Measurements from ENCODE around the gene SMC6.
A peak's percentile ranks its signal among the peaks of the same experiment; 100 is the strongest.

SMC6 gene

DNA sequence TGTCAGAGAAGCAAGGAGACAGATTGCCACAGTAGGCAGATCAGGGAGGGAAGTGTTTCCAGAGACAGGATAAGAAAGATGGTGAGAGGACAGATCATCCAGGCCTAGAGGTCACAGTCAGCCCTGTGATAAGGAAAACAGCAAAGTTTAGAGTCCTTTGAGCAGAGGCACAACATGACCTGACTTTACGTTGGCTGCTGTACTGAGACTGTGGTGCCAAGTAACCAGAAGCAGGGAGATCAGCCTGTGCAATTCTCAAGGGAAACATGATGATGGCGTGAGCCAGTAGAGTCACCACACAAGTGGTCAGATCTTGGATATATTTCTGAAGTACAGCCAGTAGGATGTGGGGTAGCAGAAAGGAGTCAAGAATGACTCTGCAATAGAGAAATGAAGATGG lies 43.7 kb downstream of the SMC6 start:
- DNase-seq: no peak

DNA sequence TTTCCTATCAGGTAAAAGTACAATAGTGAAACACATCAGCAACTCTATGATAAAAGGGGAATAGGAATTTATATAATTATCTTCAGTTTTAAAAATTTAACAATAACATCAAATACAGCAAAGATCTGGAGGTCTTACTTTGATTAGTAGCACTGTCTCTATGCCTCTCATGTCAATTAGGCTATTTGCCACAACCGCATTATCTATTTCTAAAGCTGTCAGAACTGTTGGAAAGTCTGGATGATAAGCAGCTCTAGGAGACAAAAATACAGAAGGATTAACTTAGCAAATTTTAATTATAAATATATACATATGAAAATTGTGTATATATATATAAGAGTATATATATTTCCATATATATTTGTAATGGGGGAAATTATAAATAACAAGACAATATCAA lies 45.1 kb downstream of the SMC6 start:
- peak; percentile 73 for DNase-seq

DNA sequence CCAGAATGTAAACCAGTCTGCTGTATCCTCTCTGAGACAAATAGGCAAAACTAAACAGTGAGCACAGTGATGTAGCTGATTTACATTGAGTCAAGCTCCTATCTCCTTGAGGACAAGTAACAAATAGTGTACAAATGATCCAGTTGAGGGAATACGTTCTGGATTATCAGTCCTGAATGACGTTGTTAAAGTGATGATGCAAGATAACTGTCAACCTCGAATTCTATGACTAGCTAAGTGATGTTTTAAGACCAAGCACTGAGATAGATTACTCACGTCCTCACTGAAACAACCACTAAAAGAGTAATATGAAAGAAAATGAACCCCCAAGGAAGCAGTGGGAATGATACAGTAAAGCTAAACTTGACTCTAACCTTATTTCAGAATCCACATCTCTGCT lies 46.8 kb downstream of the SMC6 start:
- no peak for DNase-seq

DNA sequence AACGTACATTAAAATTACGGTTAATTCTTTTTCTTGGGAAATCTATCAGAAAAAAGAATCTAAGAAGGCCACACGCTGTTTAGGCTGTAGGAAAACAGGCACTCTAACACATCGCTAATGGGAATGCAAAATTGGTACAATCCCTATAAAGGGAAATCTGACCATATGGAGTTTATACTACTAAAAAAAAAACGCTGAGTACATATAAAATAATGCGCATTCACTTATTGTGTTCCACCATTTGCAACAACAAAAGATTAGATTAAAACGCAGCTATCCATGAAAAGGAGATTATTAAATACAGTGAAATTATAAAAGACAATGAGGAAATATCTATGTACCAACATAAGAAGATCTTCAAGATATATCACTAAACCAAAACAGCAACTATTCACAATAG lies 62.8 kb downstream of the SMC6 start:
- no peak for DNase-seq

DNA sequence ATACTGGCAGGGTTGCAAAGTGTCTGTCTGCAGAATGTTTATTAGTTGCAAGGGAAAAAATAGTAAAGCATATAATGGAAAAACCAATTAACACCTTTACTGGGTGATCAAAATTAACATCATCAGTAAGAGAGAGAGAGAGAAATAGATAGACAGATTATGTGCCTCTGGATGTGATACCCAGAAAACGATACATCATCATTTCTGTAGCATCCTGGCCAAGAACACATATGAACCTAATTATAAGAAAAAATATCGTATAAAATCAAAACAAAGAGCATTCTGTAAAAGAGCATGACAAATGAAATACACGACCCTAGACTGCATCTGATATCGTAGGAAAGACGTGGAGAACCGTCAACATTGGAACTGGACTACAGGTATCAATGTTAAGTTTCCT lies 64.6 kb downstream of the SMC6 start:
- DNase-seq: no peak

DNA sequence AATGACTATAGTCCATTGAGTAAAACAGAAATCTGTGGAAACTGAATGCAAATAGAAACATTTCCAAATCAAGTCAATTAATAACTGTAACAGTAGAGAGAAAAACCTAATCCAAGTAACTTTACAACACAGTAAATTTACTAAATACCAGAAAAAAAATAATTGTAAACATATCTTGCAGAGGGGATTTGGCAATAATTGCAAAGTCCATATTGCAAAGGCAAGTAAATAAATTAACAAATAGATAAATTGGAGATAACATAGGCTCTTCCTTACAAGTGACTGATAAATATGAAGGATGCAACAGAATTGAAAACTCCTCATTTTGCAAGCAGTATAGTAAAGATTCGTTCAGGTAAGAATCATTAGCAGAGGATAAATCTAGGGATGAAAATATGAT lies 65.0 kb downstream of the SMC6 start:
- DNase-seq: no peak

DNA sequence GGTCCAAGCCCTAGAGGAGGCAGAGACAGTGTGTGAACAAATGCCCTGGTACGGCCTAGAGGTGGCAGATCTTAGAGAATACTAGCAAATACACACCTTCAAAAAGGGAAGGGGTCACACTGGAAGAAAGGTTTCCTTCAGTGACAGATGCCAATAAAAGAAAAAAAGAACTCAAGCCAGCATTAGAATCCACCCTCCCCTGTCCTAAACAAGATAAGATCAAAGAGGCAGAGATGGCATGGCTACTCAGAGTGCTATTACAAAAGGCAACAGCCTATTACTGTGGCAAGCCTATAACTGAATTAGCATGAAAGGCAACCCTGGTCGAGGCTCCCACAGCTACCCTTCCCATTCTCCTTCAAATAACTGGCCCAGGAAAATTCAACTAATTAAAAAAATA lies 69.6 kb downstream of the SMC6 start:
- DNase-seq: no peak

DNA sequence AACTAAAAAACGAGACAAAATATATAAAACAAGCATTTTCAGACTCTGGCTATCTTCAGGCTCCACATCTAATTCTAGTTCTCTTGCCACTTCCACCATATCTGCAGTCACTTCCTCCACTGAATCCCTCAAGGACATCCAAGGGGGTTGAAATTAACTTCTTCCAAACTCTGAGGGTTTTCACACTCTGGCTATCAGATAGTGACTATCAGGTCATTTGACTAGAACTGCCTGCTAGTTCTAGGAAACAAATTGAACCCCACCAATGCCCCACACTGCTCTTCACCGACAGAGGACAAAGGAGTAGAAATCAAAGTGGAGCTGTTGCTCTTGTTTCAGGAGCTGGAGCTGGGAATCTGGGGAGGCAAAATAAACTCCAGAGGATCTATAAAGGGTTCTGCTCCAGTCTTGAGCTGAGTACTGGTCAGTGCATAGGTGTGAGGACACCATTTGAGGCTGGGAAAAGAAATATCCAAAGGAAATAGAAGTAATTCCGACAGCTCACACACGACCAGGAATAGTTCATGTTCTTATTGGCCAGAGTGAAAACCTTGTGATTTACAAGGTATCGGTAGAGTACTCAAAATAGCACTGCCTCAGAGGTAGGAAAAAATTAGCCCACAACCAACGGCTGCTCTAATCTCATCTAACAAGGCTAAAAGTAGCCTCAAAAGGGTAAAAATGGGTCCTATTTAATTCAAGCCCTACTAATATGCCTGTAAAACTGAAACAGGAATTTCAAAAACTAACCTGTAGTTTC lies 71.3 kb downstream of the SMC6 start:
- DNase-seq: no peak

DNA sequence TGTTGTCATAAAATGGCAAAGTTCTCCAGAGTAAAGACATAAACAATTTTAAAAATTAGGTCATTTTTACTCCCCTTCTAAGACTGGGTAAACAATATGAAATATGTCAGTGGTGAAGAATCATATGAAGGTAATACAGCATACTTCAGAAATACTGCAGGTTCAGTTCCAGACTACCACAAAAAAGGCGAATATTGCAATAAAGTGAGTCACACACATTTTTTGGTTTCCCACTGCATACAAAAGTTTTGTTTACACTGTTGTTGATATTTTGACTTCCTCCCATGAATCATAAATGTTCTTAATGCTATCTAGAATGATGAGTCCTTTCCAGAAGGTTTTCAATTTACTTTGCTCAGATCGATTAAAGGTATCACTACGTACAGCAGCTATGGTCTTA lies 73.5 kb downstream of the SMC6 start:
- DNase-seq: no peak

DNA sequence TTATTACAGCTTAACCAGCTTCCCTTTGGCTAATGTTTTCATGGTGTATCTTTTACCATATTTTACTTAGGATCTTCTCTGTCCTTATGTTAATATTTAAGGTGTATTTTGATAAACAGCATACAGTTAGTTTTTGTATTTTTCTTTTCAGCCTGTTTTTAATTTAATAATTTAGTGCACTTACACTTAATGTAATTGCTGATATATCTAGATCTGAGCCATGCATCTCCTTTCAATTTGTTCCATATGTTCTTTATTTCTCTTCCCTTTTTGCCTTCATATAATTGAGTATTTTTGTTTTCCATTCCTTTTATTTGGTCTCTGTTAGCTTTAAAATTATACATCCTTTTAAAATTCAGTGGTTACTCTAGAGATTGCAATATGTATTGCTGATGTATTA lies 78.8 kb downstream of the SMC6 start:
- DNase-seq: no peak

DNA sequence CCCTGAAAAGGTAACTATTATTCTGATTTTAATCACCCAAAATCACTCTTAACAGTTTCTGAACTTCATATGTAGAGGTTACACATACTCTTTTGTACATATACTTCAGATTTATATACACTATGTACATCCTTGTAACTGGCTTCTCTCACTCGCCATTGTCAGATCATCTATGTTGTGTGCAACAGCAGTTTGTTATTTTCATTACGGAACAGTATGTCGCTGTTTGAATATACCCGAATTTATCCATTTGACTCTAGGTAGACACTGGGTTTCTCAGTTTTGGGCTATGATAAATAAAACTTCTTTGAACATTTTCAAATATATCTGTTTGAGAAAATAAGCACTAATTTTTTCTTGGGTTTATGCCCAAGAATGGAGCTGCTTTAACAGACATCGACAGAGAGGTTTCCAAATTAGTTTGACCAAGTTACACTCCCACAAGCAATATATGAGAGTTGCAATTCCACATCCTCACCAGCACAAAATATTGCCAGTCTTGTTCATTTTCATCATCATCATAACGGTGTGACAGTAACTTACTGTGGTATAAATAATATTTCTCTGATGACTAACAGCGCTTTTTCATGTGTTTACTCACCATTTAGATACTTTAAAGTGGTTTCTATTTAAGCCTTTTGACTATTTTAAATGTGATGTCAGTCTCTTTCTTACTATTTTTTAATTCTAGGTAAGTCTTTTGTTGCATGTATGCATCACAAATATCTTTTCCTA lies 80.9 kb downstream of the SMC6 start:
- DNase-seq: no peak

DNA sequence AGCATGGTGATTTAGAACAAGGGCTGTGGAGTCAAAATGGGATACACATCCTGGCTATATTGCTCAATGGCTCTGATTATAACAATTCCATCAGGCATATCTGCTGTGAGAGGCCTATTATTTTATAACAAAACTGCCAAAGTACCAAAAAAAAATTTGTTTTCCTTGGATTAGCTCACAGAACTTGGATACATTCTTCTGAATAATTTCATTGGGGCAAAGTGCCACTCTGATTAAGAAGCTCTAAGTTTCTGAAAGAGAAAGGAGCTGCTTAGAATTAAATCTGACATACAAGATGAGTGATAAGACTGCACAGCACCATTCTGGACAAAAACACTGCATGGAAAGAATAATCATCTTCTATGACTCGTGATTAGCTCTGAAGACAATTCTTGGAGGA lies 85.7 kb downstream of the SMC6 start:
- no peak for DNase-seq

DNA sequence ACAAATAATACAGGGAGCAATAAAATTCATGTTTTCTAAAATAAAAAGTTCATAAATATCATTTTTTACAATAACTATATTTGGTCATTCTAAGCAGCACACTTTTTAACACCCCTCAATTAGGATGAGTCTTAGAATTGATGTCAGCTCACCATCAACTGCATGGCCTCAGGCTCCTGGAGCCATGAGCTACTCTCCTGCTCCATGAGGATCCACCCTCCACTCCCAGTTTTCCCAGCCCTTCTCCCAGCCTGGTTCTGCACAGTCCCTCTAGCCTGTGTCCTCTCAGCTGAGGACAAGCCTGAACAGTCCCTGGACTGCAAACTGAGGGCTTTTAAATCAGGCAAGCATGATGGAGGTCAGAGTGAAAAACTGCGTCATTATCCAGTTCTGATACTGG lies 89.1 kb downstream of the SMC6 start:
- DNase-seq: no peak

DNA sequence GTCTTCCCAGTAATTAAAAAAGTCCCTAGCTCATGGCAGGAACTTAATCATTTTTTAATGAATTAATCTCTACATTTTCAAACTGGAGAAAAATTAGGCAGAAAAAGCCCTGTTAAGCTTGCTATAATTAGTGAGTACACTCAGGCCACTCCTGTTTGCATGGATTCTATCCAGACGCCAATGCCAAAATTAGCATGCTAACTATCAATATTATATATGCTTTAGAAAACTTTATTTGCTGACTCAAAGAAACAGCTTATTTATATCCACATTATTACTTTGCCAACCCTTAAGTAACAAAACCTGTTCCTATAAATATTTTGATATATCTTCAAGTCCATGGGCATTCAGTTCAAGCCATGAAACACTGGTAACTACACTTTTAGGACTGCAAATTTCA lies 90.9 kb downstream of the SMC6 start:
- no peak for DNase-seq

DNA sequence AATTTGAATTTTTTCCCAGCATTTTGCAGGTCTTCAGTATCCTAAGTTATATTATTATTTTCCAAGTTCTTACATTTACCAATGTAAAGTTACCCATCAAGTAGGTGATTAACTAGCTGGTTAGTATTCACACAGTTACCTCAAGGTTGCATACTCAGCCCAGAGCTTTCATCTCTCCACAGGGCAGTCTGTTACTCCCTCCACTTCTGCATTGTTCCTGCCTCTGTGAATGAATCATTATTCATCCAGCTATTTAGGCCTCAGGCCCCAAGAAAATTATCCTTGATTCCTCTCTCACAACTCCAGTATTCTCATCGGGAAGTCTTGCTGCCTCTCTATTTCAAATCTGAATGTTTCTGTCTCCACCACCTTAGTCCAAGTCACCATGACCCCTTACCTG lies 92.2 kb downstream of the SMC6 start:
- no peak for DNase-seq

DNA sequence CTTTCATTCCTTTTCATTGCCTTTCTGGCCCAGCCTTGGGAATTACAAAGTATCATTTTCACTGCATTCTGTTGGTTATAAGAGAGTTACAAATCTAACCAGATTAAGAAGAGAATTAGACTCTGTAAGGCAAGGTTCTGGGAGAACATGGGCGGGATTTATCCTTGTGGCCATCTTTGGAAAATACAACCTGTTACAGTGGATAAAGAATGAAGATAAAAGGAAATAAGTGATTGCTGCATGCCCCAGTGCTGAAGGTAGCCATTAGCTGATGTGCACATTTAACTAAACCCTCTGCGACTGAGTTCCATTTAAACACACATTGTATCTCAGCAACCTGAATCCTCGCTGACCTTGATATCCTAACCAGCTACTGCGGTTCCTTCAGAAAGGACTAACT lies 93.4 kb downstream of the SMC6 start:
- DNase-seq: no peak

DNA sequence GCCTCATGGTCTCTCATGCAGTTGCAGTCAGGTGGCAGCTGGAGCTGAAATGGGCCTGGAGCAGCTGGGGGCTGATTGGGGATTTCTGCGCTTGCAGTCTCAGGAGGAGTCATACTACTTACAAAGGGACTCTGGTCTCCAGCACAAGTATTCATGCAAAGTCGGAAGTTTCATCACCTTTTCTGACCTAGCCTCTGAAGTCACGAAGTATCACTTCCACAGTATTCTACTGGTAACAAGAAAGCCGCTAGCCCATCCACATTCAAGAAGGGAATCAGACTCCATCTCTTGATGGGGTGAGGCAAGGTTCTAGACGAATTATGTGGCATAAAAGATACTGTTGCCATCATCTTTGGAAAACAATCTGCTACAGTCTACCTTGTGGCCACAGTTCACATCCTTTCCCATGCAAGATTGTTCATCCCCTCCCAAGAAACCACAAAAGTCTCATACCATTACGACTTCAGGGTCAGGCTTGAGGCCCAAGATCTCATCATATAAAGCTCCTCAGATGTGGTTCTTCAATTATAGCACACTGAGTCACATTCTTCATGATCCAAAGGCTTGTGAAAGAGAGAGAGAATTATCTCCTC lies 95.3 kb downstream of the SMC6 start:
- no peak for DNase-seq

DNA sequence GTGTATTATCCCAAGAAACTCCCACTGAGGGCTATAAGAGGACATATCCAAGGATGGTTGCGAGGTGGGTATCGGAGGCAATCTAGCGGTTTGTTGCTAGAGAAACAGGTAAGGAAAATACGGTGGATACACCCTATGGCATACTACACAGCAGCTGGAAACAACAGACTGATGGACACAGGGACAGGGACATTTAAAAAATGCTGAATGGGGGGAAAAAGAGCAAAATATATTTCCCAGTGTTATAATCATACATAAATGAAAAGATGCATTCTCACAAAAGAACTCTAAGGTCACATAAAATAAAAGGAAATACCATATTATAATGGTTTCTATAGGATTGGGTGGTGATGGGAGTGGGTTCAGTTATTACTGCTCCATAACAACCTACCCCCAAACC lies 95.9 kb downstream of the SMC6 start:
- DNase-seq: no peak

DNA sequence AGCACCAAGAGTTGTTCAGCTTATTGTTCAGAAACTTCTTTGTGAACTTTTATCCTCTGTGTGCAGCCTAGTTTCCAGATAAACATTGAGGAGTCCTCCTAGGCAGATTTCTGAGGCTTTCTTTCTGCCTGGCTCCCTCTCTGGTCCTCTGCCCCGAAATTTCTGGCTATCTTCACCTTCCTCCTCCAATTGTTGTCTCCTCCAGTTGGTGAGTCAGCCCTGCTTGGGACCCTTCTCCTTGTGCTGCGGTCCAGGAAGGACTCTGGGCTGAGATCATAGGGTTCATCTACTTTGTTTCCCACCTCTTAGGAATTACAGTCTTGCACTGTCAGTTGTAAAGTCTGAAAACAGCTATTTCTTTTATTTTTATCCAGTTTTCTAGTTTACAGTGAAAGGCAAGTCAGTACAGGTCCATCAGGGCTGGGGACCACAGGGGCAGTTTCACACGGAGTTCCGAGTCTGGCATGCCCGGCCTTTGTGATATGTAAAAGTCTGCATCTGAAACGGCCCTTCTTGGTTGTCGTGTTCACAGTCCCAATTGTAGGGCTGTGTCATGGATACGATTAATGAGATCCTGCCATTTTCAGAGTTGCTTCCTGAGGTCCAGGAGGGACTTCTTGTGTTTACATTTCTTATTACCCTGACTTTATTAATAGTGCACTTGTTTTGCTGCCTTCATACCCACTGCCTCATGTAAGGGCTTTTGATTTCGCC lies 100.8 kb downstream of the SMC6 start:
- no peak for DNase-seq

DNA sequence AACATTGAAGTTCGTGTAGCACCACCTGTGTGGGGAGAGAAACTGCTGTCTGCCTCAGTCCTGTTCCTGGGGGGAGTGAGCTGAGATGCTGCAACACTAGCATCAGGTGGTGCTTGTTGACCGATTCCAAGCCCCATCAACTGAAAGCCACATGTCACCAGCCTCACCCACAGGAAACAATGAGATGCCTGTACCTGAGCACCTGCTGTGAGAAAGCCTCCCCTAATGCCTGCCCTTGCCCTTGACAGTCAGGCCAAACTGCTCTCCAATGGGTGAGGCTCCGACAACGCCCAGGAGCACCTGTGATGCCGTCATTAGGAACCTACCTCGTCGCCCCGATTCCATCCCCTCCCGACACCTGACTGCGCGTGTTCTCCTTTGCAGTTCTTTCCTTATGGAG lies 104.6 kb downstream of the SMC6 start:
- no peak for DNase-seq

DNA sequence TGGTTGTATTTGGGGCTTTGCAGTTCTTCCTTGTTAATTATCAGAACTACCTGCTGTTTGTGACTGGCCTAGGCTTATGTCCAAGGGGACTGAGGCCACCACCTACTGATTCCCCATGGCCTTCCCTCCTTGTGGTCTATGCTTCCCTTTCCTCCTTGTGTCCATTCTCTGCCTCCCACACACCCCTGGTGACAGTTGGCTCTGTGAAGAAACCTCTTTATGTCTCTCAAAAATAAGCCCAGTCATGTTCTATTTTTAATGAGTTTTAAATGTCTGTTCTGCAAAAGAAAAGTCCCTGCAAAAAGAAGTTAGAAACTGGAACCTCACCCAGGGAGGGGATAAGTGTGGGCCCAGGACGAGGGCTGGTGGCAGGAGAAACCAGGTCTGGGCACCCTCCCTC lies 105.0 kb downstream of the SMC6 start:
- no peak for DNase-seq

DNA sequence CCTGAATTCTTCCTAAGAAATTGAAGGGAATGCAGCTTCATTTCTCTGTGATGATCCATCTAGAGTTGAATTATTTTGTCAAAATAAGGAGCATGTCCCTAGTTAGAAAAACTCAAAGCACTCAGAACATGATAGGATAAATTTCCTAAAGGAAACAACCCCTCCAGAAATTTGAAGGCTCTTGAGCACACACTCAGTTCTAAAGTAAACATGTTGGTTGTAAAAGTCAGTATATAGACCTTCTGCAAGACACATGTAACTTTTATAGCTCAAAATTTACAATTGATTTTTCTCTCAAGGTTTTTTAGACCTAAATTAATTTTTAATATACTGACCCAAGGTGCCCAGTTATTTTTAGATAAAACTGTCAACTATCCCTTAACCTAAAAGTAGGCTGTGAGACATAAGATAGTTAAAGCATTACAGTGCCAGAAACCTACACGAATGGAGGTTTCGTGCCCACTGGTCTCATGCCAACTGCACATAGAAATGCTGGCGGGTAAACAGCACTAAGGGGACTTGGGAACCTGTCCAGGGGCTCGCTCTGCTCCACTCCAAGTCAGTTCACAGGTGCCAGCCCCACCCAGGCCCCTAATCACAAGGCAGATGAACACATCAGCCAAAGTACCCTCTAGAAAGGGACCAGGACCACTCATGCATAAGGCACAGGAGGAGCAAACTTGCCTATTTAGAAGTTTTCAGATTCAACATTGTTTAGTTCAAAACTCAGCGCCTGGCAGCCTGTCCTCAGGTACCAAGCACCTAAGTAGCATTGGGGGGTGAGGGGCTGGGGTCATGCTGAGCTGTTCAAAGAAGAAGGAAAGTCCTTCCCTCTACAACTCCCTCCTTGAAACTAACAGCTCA lies 106.5 kb downstream of the SMC6 start:
- no peak for DNase-seq

DNA sequence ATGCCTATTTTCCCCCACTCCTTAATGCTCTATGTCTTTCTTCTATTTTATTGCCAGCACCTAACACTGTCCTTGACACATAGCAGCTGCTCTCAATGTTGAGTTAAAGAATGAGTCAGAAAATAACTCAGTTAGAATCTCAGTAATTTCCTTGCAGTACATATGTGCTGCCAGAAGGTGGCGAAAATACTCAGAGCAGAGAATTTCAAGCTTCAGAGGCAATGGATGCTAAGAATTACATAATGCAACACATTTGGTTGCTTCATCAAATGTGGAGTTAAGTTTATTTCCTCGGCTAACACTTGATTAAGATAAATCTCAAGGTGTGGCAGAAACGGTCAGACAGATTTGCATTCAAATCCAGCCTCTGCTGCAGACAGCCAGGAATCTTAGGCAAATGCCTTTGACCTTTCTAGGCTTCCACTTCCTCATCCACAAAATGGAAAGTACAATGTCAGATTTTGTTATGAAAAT lies 107.5 kb downstream of the SMC6 start:
- DNase-seq: peak; percentile 60

Data from hematopoietic multipotent progenitor cell treated with erythropoietin and hydrocortisone succinate and interleukin-3 and kit ligand, for 8 days (in vitro differentiated cells).